MCF 10A (cell line): ENCODE data around the gene EP400. TPM values are rescaled to one million over a fixed set of nuclear protein-coding genes. Genes with fewer than 3 reads are reported as not detected.

Experiments used
- BruUV-seq: library from RNA; stranded (reverse); fragments of 400-500 nt; replicated peaks from 2 replicates; lab custom pipeline; 2021; lab: Mats Ljungman, UMichigan
- CTCF ChIA-PET: fragments of 300-600 bp; sonication (Branson Sonifier 250); formaldehyde crosslinking; extraction: SDS; loops from one replicate; lab custom pipeline; 2021; ENCODE audit warnings: antibody characterized with exemption, inconsistent platforms; lab: Yijun Ruan, JAX
- POLR2A ChIA-PET: fragments of 300-600, 350-650 bp; sonication (Branson Sonifier 250); formaldehyde crosslinking; extraction: SDS; loops from one replicate; lab custom pipeline; 2020; ENCODE audit warnings: antibody characterized with exemption, inconsistent platforms; lab: Yijun Ruan, JAX
- DNase-seq: peaks from one replicate; pipeline ENCODE4 v3.0.0-alpha.2; 2018; ENCODE audit not compliant: unreplicated experiment
- H3K27ac Mint-ChIP-seq: one replicate; pipeline ENCODE4 v1.8.0; 2022; ENCODE audit warnings: mild to moderate bottlenecking, low read depth, mixed read lengths; ENCODE audit not compliant: unreplicated experiment
- H3K27me3 Mint-ChIP-seq: one replicate; pipeline ENCODE4 v1.8.0; 2022; ENCODE audit warnings: mixed read lengths; ENCODE audit not compliant: insufficient read depth, unreplicated experiment
- H3K36me3 Mint-ChIP-seq: one replicate; pipeline ENCODE4 v1.8.0; 2022; ENCODE audit warnings: mild to moderate bottlenecking, moderate library complexity, mixed read lengths; ENCODE audit not compliant: insufficient read depth, unreplicated experiment
- H3K4me1 Mint-ChIP-seq: one replicate; pipeline ENCODE4 v1.8.0; 2022; ENCODE audit warnings: mixed read lengths; ENCODE audit not compliant: insufficient read depth, unreplicated experiment
- H3K4me3 Mint-ChIP-seq: one replicate; pipeline ENCODE4 v1.8.0; 2022; ENCODE audit warnings: mild to moderate bottlenecking, moderate library complexity, mixed read lengths; ENCODE audit not compliant: unreplicated experiment
- H3K9me3 Mint-ChIP-seq: one replicate; pipeline ENCODE4 v1.8.0; 2022; ENCODE audit warnings: mixed read lengths; ENCODE audit not compliant: unreplicated experiment
- intact Hi-C: fragments of 100-400 bp; cut with micrococcal nuclease; formaldehyde crosslinking; loops from 2 replicates; pipeline ENCODE4 v1.14.1; 2022
- total RNA-seq: library from RNA; stranded (reverse); gene quantifications from 2 replicates; pipeline ENCODE4 v1.2.3, GENCODE V29; 2022
- TF ChIP-seq, protein P1 (sequence below): fragments of 200-600 bp; IDR thresholded peaks from one replicate; pipeline ENCODE4 v1.8.0; 2022; ENCODE audit warnings: antibody characterized with exemption, mild to moderate bottlenecking; ENCODE audit not compliant: unreplicated experiment

Gene EP400
- total RNA-seq, 1 experiment from 2014 or later: 52.4 TPM

- Mint-ChIP-seq H3K36me3 (peaks cover 26% of the 10 kb centered on the region), H3K9me3 (no peaks in the 10 kb centered on the region), H3K4me1 (no peaks in the 10 kb centered on the region), H3K4me3 (no peak overlapping the region), H3K27ac (no peak overlapping the region), H3K27me3 (no peaks in the 10 kb centered on the region)
- ChIA-PET CTCF (no interaction called here), POLR2A (no interaction called here)
- TF ChIP-seq, protein P1, sequence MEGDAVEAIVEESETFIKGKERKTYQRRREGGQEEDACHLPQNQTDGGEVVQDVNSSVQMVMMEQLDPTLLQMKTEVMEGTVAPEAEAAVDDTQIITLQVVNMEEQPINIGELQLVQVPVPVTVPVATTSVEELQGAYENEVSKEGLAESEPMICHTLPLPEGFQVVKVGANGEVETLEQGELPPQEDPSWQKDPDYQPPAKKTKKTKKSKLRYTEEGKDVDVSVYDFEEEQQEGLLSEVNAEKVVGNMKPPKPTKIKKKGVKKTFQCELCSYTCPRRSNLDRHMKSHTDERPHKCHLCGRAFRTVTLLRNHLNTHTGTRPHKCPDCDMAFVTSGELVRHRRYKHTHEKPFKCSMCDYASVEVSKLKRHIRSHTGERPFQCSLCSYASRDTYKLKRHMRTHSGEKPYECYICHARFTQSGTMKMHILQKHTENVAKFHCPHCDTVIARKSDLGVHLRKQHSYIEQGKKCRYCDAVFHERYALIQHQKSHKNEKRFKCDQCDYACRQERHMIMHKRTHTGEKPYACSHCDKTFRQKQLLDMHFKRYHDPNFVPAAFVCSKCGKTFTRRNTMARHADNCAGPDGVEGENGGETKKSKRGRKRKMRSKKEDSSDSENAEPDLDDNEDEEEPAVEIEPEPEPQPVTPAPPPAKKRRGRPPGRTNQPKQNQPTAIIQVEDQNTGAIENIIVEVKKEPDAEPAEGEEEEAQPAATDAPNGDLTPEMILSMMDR: no peak
- no TSS peak for BruUV-seq
- DNase-seq: no peak
- intact Hi-C loops: no loop called here
Measured at GRCh38 chr12:132103542-132104308, 154.0 kb downstream of the EP400 start.

DNA sequence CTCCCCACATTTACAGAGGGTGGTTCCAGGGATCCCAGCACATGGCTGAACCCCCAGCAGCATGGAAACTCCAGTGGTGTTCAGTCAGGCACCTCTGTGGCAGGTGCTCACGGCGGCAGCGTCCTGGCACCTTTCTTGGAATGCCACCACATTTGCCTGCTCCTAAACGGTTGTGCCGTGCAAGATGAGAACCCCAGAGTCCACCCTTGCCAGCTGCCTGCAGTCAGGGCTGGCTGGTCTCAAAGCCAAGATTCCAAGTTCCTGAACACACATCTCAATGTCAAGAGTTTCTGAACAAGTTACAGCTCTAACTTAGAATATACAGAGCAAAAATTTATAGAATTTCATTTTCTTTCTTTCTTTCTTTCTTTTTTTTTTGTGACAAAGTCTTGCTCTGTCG lies 155.7 kb downstream of the EP400 start:
- H3K27me3 Mint-ChIP-seq: no peaks in the 10 kb centered on the region
- H3K36me3 Mint-ChIP-seq: peaks cover 36% of the 10 kb centered on the region
- TF ChIP-seq, protein P1: no peak
- no peaks in the 10 kb centered on the region for H3K4me1 Mint-ChIP-seq
- no peak overlapping the region for H3K4me3 Mint-ChIP-seq
- no peak overlapping the region for H3K27ac Mint-ChIP-seq
- intact Hi-C loops: no loop called here
- BruUV-seq: no TSS peak
- CTCF ChIA-PET: no interaction called here
- DNase-seq: no peak
- H3K9me3 Mint-ChIP-seq: no peaks in the 10 kb centered on the region
- POLR2A ChIA-PET: no interaction called here

DNA sequence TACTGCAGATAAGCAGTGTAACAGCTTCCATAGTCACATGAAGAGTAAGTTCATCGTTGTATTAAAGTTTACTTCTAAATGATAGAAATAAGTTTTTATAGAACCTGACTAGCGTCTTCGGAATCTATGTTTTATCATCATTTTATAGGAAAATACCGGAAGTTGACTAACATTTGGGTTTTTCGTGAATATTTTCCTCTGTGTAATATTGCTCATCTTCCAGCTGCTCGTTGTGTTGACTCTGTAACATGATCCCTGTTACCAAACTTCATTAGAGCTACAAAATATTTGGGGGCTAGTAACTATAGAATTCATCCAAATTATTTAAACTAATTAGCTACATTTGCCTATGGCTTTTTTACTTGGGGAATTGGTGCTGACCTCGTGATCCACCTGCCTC lies 157.2 kb downstream of the EP400 start:
- TF ChIP-seq, protein P1: no peak
- no TSS peak for BruUV-seq
- Mint-ChIP-seq H3K9me3 (no peaks in the 10 kb centered on the region), H3K36me3 (peaks cover 26% of the 10 kb centered on the region), H3K4me1 (no peaks in the 10 kb centered on the region), H3K27ac (no peak overlapping the region), H3K4me3 (no peak overlapping the region), H3K27me3 (no peaks in the 10 kb centered on the region)
- ChIA-PET POLR2A (no interaction called here), CTCF (interaction anchor here (0.6 kb wide), 1 partner anchor 9 kb away, joined by 3 read pairs; no protein-coding TSS in a partner anchor)
- peak; percentile 27 for DNase-seq
- intact Hi-C loops: no loop called here

DNA sequence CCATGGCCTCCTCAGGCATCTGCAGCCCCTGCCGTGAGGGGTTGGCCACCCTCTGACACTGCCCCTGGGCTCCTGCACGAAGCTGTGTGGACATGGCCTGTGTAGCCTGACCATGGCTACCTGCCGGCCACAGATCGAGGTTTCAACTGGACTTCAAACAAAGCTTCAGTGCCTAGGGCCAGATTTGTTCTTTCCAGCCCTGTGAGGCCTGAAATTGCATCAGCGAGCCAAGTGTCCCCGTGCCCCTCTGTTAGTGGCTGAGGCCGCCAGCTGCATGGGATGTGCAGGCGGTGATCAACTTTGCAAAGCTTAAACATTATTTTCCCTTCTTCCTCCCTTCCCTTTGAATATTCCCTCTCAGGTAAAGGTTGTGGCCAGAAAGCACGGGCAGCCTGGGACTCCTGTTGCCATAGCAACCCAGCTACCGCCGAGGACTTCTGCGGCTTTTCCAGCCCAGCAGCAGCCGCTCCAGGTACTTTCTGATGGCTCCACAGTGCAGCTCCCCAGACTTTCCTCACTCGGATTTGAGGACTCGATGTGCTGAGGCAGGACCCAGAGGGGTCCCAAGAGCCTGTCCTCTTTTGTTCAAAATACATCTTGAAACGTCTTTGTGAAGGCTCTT lies 158.6 kb downstream of the EP400 start:
- no TSS peak for BruUV-seq
- TF ChIP-seq, protein P1: no peak
- H3K4me1 Mint-ChIP-seq: no peaks in the 10 kb centered on the region
- no peaks in the 10 kb centered on the region for H3K9me3 Mint-ChIP-seq
- no peak for DNase-seq
- H3K27me3 Mint-ChIP-seq: no peaks in the 10 kb centered on the region
- H3K4me3 Mint-ChIP-seq: no peak overlapping the region
- H3K27ac Mint-ChIP-seq: no peak overlapping the region
- POLR2A ChIA-PET: no interaction called here
- H3K36me3 Mint-ChIP-seq: peaks cover 30% of the 10 kb centered on the region
- intact Hi-C loops: no loop called here
- CTCF ChIA-PET: interaction anchor here (0.7 to 0.8 kb wide), 2 partner anchors 62 to 309 kb away, joined by 3 read pairs; no protein-coding TSS in a partner anchor
